Lower leg skin (tissue), 3 donors: ENCODE data around the gene FAM193A.

Experiments
- POLR2A ChIP-seq, 2 donors: fragments of 450-650 bp; IDR thresholded peaks; one replicate each; pipeline ENCODE4 v1.6.1; 2016 to 2017; ENCODE audit warnings: antibody characterized with exemption in 2 of 2, mild to moderate bottlenecking in 1 of 2, moderate library complexity in 1 of 2
- TF ChIP-seq, protein P1 (sequence below), 3 donors: fragments of 450-650 bp; IDR thresholded peaks; one replicate each; pipeline ENCODE4 v1.5.1; 2016; ENCODE audit warnings: antibody characterized with exemption in 3 of 3, mild to moderate bottlenecking in 3 of 3, moderate library complexity in 2 of 3

GRCh38 chr4:2500547-2500946 lies 35.9 kb upstream of the FAM193A start:
- TF ChIP-seq, protein P1, sequence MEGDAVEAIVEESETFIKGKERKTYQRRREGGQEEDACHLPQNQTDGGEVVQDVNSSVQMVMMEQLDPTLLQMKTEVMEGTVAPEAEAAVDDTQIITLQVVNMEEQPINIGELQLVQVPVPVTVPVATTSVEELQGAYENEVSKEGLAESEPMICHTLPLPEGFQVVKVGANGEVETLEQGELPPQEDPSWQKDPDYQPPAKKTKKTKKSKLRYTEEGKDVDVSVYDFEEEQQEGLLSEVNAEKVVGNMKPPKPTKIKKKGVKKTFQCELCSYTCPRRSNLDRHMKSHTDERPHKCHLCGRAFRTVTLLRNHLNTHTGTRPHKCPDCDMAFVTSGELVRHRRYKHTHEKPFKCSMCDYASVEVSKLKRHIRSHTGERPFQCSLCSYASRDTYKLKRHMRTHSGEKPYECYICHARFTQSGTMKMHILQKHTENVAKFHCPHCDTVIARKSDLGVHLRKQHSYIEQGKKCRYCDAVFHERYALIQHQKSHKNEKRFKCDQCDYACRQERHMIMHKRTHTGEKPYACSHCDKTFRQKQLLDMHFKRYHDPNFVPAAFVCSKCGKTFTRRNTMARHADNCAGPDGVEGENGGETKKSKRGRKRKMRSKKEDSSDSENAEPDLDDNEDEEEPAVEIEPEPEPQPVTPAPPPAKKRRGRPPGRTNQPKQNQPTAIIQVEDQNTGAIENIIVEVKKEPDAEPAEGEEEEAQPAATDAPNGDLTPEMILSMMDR (IDR thresholded peaks at IDR 0.05) = no peak
- TF ChIP-seq POLR2A (IDR thresholded peaks at IDR 0.05) = no peak
